Measurements from ENCODE around the gene LCN9. TPM values are rescaled to one million over a fixed set of nuclear protein-coding genes. Genes with fewer than 3 reads are reported as not detected.

The LCN9 gene
- total and polyA plus RNA-seq, 12 donors, result not detected

DNA sequence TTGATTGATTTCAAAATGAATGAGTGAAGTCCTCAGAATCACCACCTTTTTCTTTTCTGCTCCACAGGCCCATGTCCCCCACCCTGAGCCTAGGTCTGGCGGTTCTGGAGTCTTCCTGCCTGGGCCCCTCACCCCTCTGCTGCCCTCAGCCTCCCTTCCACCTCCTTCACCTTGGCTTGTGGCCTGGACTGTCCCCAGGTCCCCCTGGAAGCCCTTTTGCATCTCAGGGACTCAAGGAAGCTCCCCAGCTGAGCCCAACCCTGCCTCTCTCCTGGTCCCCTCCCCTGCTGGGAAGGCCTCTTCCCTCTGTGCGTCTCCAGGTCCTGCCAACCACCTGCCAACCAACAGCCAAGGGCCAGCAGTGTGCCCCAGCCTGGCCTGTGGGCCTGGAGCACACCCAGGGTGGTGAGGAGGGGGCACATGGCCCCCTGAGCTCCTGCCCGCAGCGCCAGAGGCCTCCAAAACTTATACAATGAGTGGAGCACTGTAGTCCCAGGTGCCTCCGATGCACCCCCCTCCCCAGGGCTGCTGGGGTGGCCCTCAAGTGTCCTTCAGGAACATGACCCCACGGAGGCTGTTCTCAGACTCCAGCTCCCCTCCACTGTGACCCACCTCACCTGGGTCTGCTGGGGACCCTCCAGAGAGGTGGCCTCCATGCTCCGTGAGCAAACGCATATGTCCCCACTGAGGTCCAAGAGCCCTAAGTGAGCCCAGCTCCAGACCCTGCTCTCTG is 44.1 kb upstream of the LCN9 start:
- intact Hi-C loops (cut with DNase I), result loop anchor here in 1 of 10 donors (10.0 kb wide), 1 partner anchor 156 kb away; no protein-coding TSS in a partner anchor
- ATAC-seq (no peak), DNase-seq (no peak)
- H3K9me3 ChIP-seq, result no peaks in the 10 kb centered on the region
- H3K27ac ChIP-seq, result no peak overlapping the region
- H3K4me1 ChIP-seq, result no peaks in the 10 kb centered on the region
- no peak overlapping the region for H3K4me3 ChIP-seq
- WGBS, 2 donors, result 78 to 81% methylated on average over 8 of the region's 8 CpGs
- H3K36me3 ChIP-seq, result no peaks in the 10 kb centered on the region
- TF ChIP-seq, protein P1, sequence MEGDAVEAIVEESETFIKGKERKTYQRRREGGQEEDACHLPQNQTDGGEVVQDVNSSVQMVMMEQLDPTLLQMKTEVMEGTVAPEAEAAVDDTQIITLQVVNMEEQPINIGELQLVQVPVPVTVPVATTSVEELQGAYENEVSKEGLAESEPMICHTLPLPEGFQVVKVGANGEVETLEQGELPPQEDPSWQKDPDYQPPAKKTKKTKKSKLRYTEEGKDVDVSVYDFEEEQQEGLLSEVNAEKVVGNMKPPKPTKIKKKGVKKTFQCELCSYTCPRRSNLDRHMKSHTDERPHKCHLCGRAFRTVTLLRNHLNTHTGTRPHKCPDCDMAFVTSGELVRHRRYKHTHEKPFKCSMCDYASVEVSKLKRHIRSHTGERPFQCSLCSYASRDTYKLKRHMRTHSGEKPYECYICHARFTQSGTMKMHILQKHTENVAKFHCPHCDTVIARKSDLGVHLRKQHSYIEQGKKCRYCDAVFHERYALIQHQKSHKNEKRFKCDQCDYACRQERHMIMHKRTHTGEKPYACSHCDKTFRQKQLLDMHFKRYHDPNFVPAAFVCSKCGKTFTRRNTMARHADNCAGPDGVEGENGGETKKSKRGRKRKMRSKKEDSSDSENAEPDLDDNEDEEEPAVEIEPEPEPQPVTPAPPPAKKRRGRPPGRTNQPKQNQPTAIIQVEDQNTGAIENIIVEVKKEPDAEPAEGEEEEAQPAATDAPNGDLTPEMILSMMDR (IDR thresholded peaks at IDR 0.05), result no peak
- peaks cover 0 to 70% (median 35%) of the 10 kb centered on the region in 7 donors for H3K27me3 ChIP-seq

DNA sequence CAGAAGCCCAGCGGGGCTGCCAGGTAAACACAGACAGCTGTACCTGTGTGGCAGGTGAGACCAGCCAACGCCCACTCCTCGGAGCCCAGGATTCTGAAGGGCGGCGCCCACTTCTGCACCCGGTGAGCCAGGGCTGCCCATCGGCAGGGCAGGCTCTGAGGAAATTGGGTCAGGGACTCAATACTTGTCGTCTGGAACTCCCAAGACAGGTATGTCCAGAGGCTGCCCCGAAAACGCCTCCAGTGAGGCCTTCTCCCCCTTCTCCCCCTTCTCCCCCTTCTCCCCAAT is 43.6 kb upstream of the LCN9 start:
- no peaks in the 10 kb centered on the region for H3K4me1 ChIP-seq
- TF ChIP-seq, protein P1 (IDR thresholded peaks at IDR 0.05), result no peak
- intact Hi-C loops (cut with DNase I), result loop anchor here in 1 of 10 donors (10.0 kb wide), 1 partner anchor 155 kb away; no protein-coding TSS in a partner anchor
- WGBS, 2 donors, result 77 to 85% methylated on average over 10 of the region's 10 CpGs
- H3K4me3 ChIP-seq, result no peak overlapping the region
- H3K27ac ChIP-seq, result no peak overlapping the region
- no peak for ATAC-seq
- DNase-seq, result no peak
- H3K9me3 ChIP-seq, result no peaks in the 10 kb centered on the region
- peaks cover 0 to 69% (median 31%) of the 10 kb centered on the region in 7 donors for H3K27me3 ChIP-seq
- no peaks in the 10 kb centered on the region for H3K36me3 ChIP-seq

DNA sequence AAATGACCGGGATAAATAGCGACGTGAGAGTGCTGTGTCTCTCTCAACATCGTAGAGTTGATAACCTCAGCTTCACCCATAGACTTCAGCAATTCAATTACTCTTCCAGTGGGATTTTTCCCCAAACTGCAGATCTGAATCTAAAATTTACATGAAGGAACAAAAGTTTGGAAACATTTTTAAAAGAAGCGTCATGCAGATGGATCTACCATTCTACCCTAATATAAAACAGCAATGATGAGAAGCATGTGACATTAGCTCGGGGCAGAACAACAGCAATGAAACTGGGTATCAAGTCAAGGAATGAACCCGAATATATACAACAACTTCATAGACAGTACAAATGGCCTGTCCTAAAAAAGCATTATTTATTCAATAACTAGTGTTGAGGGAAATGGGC is 42.6 kb upstream of the LCN9 start:
- peaks cover 0 to 59% (median 28%) of the 10 kb centered on the region in 7 donors for H3K27me3 ChIP-seq
- H3K27ac ChIP-seq, result no peak overlapping the region
- TF ChIP-seq, protein P1 (IDR thresholded peaks at IDR 0.05), result no peak
- H3K4me3 ChIP-seq, result no peak overlapping the region
- intact Hi-C loops (cut with DNase I), result no loop called here
- no peaks in the 10 kb centered on the region for H3K36me3 ChIP-seq
- DNase-seq (no peak), ATAC-seq (no peak)
- 68 to 70% methylated on average over 7 of the region's 7 CpGs for WGBS, 2 donors
- H3K9me3 ChIP-seq, result no peaks in the 10 kb centered on the region
- H3K4me1 ChIP-seq, result no peaks in the 10 kb centered on the region

- DNase-seq, result no peak
- WGBS, 2 donors, result 54 to 57% methylated on average over 11 of the region's 11 CpGs
- H3K36me3 ChIP-seq, result no peaks in the 10 kb centered on the region
Observed at GRCh38 chr9:135622415-135623020, 40.6 kb upstream of the LCN9 start.

More at GRCh38 chr9:135622415-135623020, 40.6 kb upstream of the LCN9 start:
- Histone ChIP-seq H3K4me1 (no peaks in the 10 kb centered on the region), H3K27me3 (peaks cover 0 to 49% (median 19%) of the 10 kb centered on the region in 7 donors), H3K27ac (no peak overlapping the region), H3K4me3 (no peak overlapping the region), H3K9me3 (peaks cover 0 to 14% (median 2%) of the 10 kb centered on the region in 11 donors)
- TF ChIP-seq, protein P1 (IDR thresholded peaks at IDR 0.05), result no peak
- intact Hi-C loops (cut with DNase I), result no loop called here
- ATAC-seq, result no peak

All from heart right ventricle (tissue), 16 donors.